HL-60/S4 treated with phorbol 12-myristate 13-acetate at 8.2 ng/mL for 4 days and 3 days (cell line): ENCODE data around the gene PDE9A.

Experiments
- in situ Hi-C: fragments of 300-500 bp; cut with MboI; formaldehyde crosslinking; loops from 2 replicates; pipeline ENCODE4 v1.15.0; 2022; ENCODE audit warnings: low sequenced_read_pairs

Gene PDE9A

GRCh38 chr21:42670058-42670880 lies 16.8 kb downstream of the PDE9A start:
- in situ Hi-C loops, result no loop called here

- in situ Hi-C loops, result no loop called here
These were observed 17.5 kb downstream of the PDE9A start for GRCh38 chr21:42670884-42671283.

DNA sequence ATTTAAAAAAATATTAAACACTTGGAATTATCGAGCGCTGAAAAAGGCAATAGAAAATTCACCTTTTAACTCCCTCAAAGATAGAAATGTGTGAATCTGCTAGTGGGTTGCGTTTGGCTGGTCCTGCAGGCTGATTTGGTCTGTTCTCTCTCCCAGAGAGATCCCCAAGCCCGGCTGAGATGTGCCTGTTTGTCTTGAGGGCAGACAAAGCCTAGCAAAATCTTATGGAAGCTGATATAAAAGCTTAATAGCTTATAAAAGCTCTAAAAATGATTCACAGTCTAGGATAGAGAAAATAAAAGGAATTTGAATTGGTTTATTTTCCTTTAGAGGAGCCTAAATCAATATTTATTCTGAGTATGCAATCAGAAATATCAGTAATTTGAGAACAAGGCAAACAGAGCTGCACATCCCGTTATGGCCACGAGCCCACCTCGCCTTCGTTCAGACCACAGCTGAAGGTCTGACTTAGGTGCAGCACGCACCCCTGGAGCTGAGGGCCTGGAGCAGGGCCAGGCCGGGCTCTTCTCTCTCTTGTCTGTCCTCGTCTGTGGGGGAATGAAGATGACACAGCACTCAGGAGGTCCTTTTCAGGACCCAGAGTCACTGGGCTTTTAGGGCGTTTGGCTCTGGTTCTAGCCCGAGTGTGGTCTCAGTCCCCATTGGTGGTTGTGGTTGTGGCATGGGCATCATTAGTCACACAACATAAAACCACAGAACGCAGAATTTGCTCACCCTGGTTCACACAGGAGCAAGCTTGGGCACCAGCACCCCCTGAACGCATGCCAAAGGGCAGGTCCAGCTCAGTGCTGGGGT lies 18.6 kb downstream of the PDE9A start:
- in situ Hi-C loops, result no loop called here

- in situ Hi-C loops, result no loop called here
These were observed 19.5 kb downstream of the PDE9A start for GRCh38 chr21:42672699-42673458.

DNA sequence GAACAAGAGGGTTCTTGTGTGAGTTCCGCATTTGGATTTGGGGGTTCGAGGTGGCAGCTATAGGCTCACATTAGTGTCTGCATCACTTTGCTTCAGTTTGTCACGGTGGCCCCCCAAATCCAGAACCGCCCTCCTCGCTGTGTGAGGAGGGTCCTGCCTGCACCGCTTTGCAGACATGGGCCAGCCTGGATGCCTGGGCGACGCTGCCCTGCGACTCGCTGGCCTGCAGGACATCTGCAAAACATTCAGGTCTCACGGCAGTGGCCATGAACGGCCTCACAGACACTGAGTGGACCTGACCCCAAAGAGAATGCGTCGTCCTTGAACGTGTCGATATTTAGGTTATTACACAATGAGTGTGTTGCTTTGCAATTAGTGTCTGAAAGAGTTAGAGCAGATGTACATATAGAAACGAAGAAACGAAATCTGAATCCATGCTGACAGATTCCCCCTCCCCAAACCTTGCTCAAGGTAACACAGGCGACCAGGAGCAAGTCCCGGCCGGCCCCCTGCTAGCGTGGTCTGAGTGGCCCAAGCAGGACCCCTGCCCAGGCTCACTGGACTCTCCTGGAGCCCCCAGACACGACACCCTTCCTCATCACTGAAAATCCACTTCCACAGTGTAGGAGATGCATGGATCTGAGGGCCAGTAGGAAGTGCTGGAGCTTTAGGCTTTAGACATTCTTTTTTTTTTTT lies 20.4 kb downstream of the PDE9A start:
- in situ Hi-C loops, result no loop called here

- in situ Hi-C loops, result no loop called here
These were observed 21.0 kb downstream of the PDE9A start for GRCh38 chr21:42674351-42674940.

DNA sequence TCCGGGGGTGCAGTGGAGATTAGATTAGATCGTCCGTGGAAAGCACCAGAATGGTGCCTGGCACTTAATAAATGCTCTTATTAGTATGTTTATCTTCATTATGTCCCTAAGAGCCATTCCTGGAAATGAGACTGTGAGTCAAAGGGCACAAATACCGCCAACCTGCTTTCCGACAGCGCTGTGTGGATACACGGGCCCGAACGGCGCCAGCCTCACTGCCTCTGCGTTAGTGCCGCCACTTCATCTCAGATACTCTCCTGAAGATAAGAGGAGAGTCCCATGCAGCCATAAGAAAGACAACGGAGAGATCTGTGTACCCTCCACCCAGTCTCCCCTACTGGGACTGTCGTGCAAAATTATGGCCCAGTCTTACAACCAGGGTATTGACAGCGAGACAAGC lies 22.0 kb downstream of the PDE9A start:
- in situ Hi-C loops, result no loop called here

- in situ Hi-C loops, result no loop called here
These were observed 23.4 kb downstream of the PDE9A start for GRCh38 chr21:42676808-42677207.

GRCh38 chr21:42677339-42678321 lies 24.2 kb downstream of the PDE9A start:
- in situ Hi-C loops, result no loop called here

DNA sequence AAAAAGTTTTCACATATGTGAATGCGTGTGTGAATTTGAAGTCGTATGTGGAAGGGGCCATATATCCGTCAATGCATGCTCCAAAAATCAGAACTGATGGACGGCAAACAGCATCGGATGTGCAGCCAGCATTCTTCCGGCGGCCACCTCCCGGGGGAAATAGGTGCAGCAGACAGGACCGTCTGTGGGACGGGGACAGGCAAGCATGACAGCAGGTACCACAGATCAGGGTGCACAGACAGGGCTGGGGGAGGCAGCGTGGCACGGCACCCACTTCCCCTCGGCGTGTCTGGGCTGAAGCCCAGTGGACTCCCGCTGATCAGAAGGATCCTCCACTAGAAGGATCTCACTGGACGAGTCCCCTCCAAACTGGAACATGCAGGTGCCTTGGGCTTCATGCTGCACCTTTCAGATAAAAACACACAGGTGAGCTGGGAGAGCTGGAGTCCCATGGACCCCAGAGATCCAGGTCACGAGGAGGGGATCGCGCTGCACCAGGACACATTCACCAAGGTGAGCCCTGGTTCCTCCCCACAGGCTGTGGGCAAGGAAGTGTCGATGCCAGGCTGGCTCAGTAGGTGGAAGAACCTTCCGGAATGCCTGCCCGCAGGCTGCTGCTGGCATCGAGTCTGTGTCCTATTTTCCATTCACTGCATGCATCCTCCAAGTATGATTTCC lies 25.3 kb downstream of the PDE9A start:
- in situ Hi-C loops, result no loop called here

GRCh38 chr21:42679319-42680057 lies 26.1 kb downstream of the PDE9A start:
- in situ Hi-C loops, result no loop called here

- in situ Hi-C loops, result no loop called here
These were observed 26.6 kb downstream of the PDE9A start for GRCh38 chr21:42680058-42680330.

GRCh38 chr21:42680429-42680828 lies 27.0 kb downstream of the PDE9A start:
- in situ Hi-C loops, result no loop called here

DNA sequence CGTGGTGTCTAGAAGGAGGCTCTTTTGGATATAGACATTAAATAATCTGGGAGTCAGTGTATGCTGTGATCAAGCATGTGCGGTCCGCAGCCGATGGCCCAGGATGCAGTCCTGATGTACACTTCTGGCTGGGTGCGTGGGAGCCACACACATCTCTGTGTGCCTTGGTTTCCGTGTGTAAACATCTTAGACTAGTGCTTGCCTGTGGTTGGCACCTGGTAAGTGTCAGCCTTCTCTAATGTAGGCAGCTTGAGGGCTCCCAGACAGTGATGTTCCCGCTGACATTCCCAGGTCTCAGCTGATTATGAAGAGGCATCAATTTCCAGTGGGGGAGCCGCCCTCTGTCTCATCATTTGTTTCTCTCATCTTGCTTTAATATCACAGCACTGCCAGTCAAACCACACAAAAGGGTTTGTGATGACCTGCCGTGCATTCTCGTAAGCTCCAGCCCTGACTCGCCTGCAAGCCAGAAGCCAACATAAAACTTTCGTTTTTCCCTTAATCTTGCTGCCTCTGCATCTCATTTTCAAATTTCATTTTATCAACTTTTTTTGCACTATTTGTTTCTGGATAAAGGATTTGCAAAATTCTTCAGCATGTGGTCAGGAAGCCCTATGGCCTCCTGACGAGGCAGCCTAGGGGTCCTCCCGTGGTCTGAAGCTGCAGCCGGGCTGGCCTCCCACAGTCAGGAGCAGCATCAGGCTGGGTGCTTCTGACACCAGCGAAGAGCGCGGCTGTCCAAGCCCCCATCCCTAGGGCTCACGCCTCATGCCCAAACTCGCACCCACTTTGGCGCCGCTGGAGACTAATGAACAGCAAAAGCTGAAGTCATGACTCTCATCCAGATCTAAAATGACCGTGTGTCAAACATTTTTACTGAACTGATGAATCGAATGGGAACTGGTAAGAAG lies 28.1 kb downstream of the PDE9A start:
- in situ Hi-C loops, result no loop called here

DNA sequence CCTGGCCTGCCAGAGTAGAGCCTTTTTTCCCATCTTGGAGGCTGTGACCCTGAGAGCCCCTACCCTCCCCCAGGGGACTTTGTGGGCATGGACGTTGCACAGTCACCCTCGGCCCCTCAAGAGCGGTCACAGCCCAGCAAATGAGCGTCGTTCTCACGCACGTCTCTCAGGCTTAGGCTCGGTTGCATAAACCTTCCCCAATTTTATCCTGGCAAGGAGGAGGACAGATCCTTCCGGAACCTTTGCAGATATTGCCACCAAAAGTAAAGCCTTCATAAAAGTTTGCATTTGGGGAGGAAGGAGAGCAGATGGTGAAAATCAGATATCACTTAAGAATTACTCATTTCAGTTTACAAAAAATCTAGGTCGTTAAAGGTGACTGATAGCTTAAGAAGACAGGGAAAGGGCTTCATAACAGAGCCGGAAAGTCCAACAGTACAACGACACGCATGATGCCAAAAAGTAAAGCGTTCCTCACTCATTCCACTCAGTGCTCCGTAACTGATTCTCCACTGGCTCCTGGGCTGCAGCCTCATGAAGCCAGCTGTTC lies 29.3 kb downstream of the PDE9A start:
- in situ Hi-C loops, result no loop called here

- in situ Hi-C loops, result no loop called here
These were observed 30.1 kb downstream of the PDE9A start for GRCh38 chr21:42683371-42684108.
